DMS153 treated with DMSO at 0.1 percent for 48 hours (cell line): ENCODE results near the gene HMCN1.
"Not testable (repeated sequence)": the region's sequence is repeated elsewhere in the genome, so short reads cannot be mapped to it uniquely, and the experiment has no call there.

Experiments used
- DNase-seq: peaks from one replicate; lab custom pipeline; 2025; ENCODE audit not compliant: unreplicated experiment; lab: John Stamatoyannopoulos, UW

Gene HMCN1

GRCh38 chr1:186129758-186130157 lies 395.6 kb downstream of the HMCN1 start:
- no peak for DNase-seq

GRCh38 chr1:186139115-186139514 lies 404.9 kb downstream of the HMCN1 start:
- no peak for DNase-seq

GRCh38 chr1:186139701-186140100 lies 405.5 kb downstream of the HMCN1 start:
- no peak for DNase-seq

- DNase-seq: no peak
These were observed 408.0 kb downstream of the HMCN1 start for GRCh38 chr1:186142159-186142558.

- DNase-seq: no peak
These were observed 408.7 kb downstream of the HMCN1 start for GRCh38 chr1:186142916-186143315.

- no peak for DNase-seq
These were observed 409.3 kb downstream of the HMCN1 start for GRCh38 chr1:186143481-186143880.

- no peak for DNase-seq
These were observed 410.3 kb downstream of the HMCN1 start for GRCh38 chr1:186144505-186144904.

- DNase-seq: no peak
These were observed 412.8 kb downstream of the HMCN1 start for GRCh38 chr1:186146974-186147373.

GRCh38 chr1:186149591-186149990 lies 415.4 kb downstream of the HMCN1 start:
- DNase-seq: no peak

GRCh38 chr1:186152227-186152619 lies 418.0 kb downstream of the HMCN1 start:
- DNase-seq: no peak

- no peak for DNase-seq
These were observed 418.5 kb downstream of the HMCN1 start for GRCh38 chr1:186152620-186153239.

- DNase-seq: no peak
These were observed 420.5 kb downstream of the HMCN1 start for GRCh38 chr1:186154651-186155050.

GRCh38 chr1:186155594-186155993 lies 421.4 kb downstream of the HMCN1 start:
- peak; percentile 44 for DNase-seq

GRCh38 chr1:186162895-186163294 lies 428.7 kb downstream of the HMCN1 start:
- not testable (repeated sequence) for DNase-seq

- DNase-seq: no peak
These were observed 430.6 kb downstream of the HMCN1 start for GRCh38 chr1:186164773-186165172.

- no peak for DNase-seq
These were observed 431.1 kb downstream of the HMCN1 start for GRCh38 chr1:186165303-186165702.

GRCh38 chr1:186167096-186167668 lies 433.0 kb downstream of the HMCN1 start:
- no peak for DNase-seq

GRCh38 chr1:186175588-186175987 lies 441.4 kb downstream of the HMCN1 start:
- DNase-seq: no peak

GRCh38 chr1:186178426-186179043 lies 444.3 kb downstream of the HMCN1 start:
- DNase-seq: no peak

- DNase-seq: no peak
These were observed 445.0 kb downstream of the HMCN1 start for GRCh38 chr1:186179231-186179630.

GRCh38 chr1:186183219-186183618 lies 449.0 kb downstream of the HMCN1 start:
- DNase-seq: no peak

GRCh38 chr1:186183970-186184628 lies 449.9 kb downstream of the HMCN1 start:
- DNase-seq: no peak
